Ovary (tissue), 9 donors: ENCODE measurements around the gene KCNN2. TPM values are rescaled to one million over a fixed set of nuclear protein-coding genes. Genes with fewer than 3 reads are reported as not detected.

Source experiments
- DNase-seq, 5 donors: peaks; one replicate each; pipeline ENCODE4 v3.0.0-alpha.2; 2019 to 2020
- H3K27ac ChIP-seq, 2 donors: fragments of 200-600 bp; one replicate each; pipeline versions ENCODE4 v1.5.1 to v1.8.0; 2019 to 2022
- H3K27me3 ChIP-seq: fragments of 200-600 bp; one replicate; pipeline ENCODE4 v1.8.0; 2022
- H3K36me3 ChIP-seq: fragments of 200-600 bp; sonication (generic); one replicate; pipeline ENCODE4 v1.5.1; 2019
- H3K4me1 ChIP-seq: one replicate; pipeline ENCODE4 v1.8.1; 2013; ENCODE audit warnings: mild to moderate bottlenecking, moderate library complexity; ENCODE audit not compliant: insufficient read depth
- H3K4me3 ChIP-seq: fragments of 200-600 bp; sonication (generic); one replicate; pipeline ENCODE4 v1.5.1; 2017
- H3K9me3 ChIP-seq, 2 donors: fragments of 200-600 bp in 1 of 2; sonication (generic) in 1 of 2; one replicate each; pipeline versions ENCODE4 v1.5.1 to v1.8.1; 2013 to 2019; ENCODE audit warnings: mild to moderate bottlenecking in 1 of 2, moderate library complexity in 1 of 2
- EP300 ChIP-seq: sonication (generic); formaldehyde crosslinking; IDR thresholded peaks from one replicate; pipeline ENCODE4 v1.6.1; 2017; ENCODE audit warnings: antibody characterized with exemption
- POLR2A ChIP-seq: fragments of 450-650 bp; IDR thresholded peaks from one replicate; pipeline ENCODE4 v1.6.1; 2017; ENCODE audit warnings: antibody characterized with exemption, mild to moderate bottlenecking, moderate library complexity
- WGBS, 3 donors: extraction: QIAGEN DNeasy Blood & Tissue Kit in 1 of 3; methylation state at CpG; one replicate each; pipeline versions ENCODE4 v1.1.5 to v1.1.7; 2013 to 2017; 5-methylcytosine and 5-hydroxymethylcytosine counted together
- intact Hi-C, 4 donors: fragments of 100-400 bp; cut with DNase I; formaldehyde crosslinking; loops; one replicate each; pipeline versions ENCODE4 v1.11.0 to v1.15.1; 2022 to 2023
- polyA plus RNA-seq, 2 donors: library from polyadenylated mRNA; stranded (reverse); fragments of 200-250 nt in 1 of 2; fragments of 350-450 nt in 1 of 2; fragmentation: Illumina TruSeq in 1 of 2; extraction: RNeasy Lipid Tissue Mini Kit (QIAGEN cat#74804) in 1 of 2; gene quantifications; one replicate each; pipeline ENCODE4 v1.2.3, GENCODE V29; 2013 to 2014
- total RNA-seq, 7 donors: library from RNA; depleted of rRNA in 2 of 7; stranded (reverse); fragments of >200 nt in 2 of 7; fragmentation: NEBNext Ultra II Directional in 3 of 7; extraction: Animal tissue kit (Norgen Biotek cat#: 25700) in 3 of 7; gene quantifications; one replicate each; pipeline versions ENCODE4 v1.1.0 to v1.2.4, GENCODE V29; 2016 to 2023
- TF ChIP-seq, protein P1 (sequence below), 3 donors: fragments of 450-650 bp in 2 of 3; fragments of 200-600 bp in 1 of 3; IDR thresholded peaks; one replicate each; pipeline versions ENCODE4 v1.5.1 to v1.8.0; 2016 to 2022; ENCODE audit warnings: antibody characterized with exemption in 3 of 3, mild to moderate bottlenecking in 1 of 3
- donor health status: DM: no; HTN: no; CAD: no; lungs with moderate emphysema.
- donor health status: DM: no; HTN: no; CAD: no.
- donor health status: Bipolar disorder and iron deficiency.
- donor health status: DM: yes; HTN: yes; CAD: no.
- donor health status: DM: no; HTN: no; CAD: no.
- donor health status: DM: yes; HTN: yes; CAD: no.

KCNN2 gene
- total and polyA plus RNA-seq, 9 donors: 0.48 to 1.6 (median 0.96) TPM

DNA sequence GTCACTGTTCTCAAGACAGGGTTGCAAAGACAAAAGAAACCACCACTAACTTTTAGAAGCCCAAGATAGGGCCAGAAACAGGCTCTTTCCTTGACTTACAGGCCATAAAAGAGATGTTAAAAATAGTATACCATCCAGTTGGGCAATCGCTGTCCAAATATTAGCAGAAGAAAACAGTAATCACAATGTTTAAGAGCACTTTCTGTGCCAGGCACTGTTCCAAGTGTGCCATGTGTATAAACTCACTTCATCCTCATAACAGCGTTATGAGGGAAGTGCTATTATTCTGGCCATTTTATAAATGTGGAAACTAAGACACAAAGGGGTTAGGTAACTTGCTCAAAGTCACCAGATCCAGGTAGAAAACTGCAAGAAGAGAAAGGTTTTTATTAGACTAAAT is 111.7 kb downstream of the KCNN2 start:
- intact Hi-C loops: no loop called here
- no peaks in the 10 kb centered on the region for H3K27me3 ChIP-seq
- no peaks in the 10 kb centered on the region for H3K4me1 ChIP-seq
- TF ChIP-seq, protein P1, sequence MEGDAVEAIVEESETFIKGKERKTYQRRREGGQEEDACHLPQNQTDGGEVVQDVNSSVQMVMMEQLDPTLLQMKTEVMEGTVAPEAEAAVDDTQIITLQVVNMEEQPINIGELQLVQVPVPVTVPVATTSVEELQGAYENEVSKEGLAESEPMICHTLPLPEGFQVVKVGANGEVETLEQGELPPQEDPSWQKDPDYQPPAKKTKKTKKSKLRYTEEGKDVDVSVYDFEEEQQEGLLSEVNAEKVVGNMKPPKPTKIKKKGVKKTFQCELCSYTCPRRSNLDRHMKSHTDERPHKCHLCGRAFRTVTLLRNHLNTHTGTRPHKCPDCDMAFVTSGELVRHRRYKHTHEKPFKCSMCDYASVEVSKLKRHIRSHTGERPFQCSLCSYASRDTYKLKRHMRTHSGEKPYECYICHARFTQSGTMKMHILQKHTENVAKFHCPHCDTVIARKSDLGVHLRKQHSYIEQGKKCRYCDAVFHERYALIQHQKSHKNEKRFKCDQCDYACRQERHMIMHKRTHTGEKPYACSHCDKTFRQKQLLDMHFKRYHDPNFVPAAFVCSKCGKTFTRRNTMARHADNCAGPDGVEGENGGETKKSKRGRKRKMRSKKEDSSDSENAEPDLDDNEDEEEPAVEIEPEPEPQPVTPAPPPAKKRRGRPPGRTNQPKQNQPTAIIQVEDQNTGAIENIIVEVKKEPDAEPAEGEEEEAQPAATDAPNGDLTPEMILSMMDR (IDR thresholded peaks at IDR 0.05): no peak
- TF ChIP-seq POLR2A: no peak
- TF ChIP-seq EP300: no peak
- no peak overlapping the region for H3K27ac ChIP-seq
- 28 to 58% (median 29%) methylated on average over 2 of the region's 2 CpGs for WGBS, 3 donors
- no peaks in the 10 kb centered on the region for H3K9me3 ChIP-seq
- H3K36me3 ChIP-seq: no peaks in the 10 kb centered on the region
- no peak overlapping the region for H3K4me3 ChIP-seq
- no peak for DNase-seq

DNA sequence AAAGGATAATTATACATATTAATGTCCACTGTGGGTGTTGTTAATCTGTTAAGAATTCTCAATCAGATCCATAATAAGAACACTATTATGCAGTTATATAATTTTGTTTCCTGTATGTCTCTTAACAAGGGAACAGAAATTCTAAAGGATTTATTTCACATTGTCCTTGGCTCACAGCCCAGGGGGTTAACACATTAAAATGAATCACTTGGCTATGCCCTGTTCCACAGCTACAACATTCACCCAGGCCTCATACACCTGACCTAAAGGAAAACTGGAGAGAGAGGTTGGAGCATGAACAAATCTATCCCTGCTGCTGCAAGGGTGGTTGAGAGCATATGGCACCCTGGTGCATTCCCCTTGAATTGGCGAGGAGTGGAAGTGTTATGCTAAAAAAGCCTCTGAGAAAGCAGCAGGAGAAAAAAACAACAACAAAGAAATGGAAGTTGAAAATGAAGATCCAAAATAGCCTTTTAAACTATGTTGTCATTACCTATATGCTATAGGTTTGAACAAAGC is 116.0 kb downstream of the KCNN2 start:
- Histone ChIP-seq H3K4me3 (no peak overlapping the region), H3K27ac (no peak overlapping the region), H3K9me3 (no peaks in the 10 kb centered on the region), H3K36me3 (no peaks in the 10 kb centered on the region), H3K27me3 (no peaks in the 10 kb centered on the region), H3K4me1 (no peaks in the 10 kb centered on the region)
- WGBS, 3 donors: 69 to 76% (median 69%) methylated on average over 1 of the region's 1 CpG
- intact Hi-C loops: no loop called here
- no peak for DNase-seq
- TF ChIP-seq POLR2A: no peak
- TF ChIP-seq EP300: no peak

DNA sequence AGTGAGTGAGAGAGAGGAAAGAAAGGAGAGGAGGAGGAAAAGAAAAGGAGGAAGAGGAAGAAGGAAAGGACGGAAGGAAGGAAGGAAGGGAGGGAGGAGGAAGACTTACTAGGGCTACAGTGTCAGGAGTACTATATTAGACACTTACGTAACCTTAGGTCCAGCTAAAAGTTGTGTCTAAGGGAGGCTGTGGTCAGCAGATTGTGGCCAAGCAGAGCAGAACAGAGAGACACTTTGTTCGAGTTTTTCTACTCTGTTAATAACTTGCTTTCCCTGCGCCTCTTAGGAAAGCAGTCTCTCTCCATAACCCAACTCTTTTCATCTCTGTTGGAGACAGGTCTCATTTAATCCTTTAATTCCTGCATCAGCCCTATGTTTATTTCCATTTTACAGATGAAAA is 138.9 kb downstream of the KCNN2 start:
- Histone ChIP-seq H3K4me3 (no peak overlapping the region), H3K9me3 (no peaks in the 10 kb centered on the region), H3K27ac (no peak overlapping the region), H3K36me3 (no peaks in the 10 kb centered on the region), H3K4me1 (no peaks in the 10 kb centered on the region), H3K27me3 (no peaks in the 10 kb centered on the region)
- 84 to 90% (median 87%) methylated on average over 4 of the region's 4 CpGs for WGBS, 3 donors
- intact Hi-C loops: no loop called here
- TF ChIP-seq POLR2A (no peak), EP300 (no peak)
- TF ChIP-seq, protein P1 (IDR thresholded peaks at IDR 0.05): no peak
- DNase-seq: no peak

DNA sequence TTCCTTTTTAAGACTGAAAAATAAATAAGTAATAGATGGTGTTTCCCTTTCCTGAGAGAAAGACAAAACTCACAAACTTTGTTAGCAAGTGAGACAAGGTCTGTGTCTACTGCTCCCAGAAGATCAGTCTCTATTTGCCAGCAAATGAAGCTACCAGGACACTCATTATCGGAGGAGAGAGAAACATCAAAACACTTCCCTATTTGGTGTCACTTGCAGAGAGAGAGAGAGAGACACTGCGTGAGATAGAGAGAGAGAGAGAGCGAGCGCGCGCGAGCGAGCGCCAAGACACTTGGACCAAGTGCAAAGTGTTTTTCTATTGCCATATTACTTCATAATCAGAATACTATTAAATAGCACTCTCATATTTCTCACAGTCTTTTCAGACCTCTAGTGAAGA is 142.7 kb downstream of the KCNN2 start:
- 84 to 90% (median 86%) methylated on average over 9 of the region's 9 CpGs for WGBS, 3 donors
- TF ChIP-seq POLR2A (no peak), EP300 (no peak)
- TF ChIP-seq, protein P1 (IDR thresholded peaks at IDR 0.05): no peak

DNA sequence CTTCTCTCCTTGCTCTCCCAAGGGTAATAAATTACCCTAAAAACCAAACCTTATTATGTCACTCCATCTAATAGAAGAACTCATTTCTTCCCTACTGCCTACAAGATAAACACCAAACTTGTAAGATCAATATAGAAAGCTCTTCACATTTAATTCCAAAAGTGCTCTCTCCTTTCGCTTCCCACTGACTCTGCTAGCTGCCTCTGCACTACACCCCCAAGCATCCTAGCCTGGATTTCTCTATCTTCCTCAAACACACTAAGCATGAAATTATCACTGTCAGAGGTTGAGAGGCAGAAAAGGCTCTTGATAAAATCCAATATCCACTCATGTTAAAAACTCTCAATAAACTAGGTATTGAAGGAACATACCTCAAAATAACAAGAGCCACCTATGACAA is 162.4 kb downstream of the KCNN2 start:
- H3K27ac ChIP-seq: no peak overlapping the region
- intact Hi-C loops: no loop called here
- no peaks in the 10 kb centered on the region for H3K36me3 ChIP-seq
- no peak overlapping the region for H3K4me3 ChIP-seq
- H3K4me1 ChIP-seq: no peaks in the 10 kb centered on the region
- TF ChIP-seq POLR2A (no peak), EP300 (no peak)
- TF ChIP-seq, protein P1 (IDR thresholded peaks at IDR 0.05): no peak
- H3K9me3 ChIP-seq: no peaks in the 10 kb centered on the region
- 84 to 95% (median 85%) methylated on average over 1 of the region's 1 CpG for WGBS, 3 donors
- no peaks in the 10 kb centered on the region for H3K27me3 ChIP-seq
- no peak for DNase-seq

More for the DNA sequence above, 142.7 kb downstream of the KCNN2 start:
- no peak overlapping the region for H3K27ac ChIP-seq
- no peak overlapping the region for H3K4me3 ChIP-seq
- no peaks in the 10 kb centered on the region for H3K27me3 ChIP-seq
- no peaks in the 10 kb centered on the region for H3K36me3 ChIP-seq
- DNase-seq: no peak
- intact Hi-C loops: no loop called here
- H3K4me1 ChIP-seq: no peaks in the 10 kb centered on the region
- H3K9me3 ChIP-seq: no peaks in the 10 kb centered on the region
